Endothelial cell (in vitro differentiated cells): ENCODE measurements around the gene ZIC5. TPM values are rescaled to one million over a fixed set of nuclear protein-coding genes. Genes with fewer than 3 reads are reported as not detected.

Experiments
- DNase-seq: peaks from one replicate; pipeline ENCODE4 v3.0.0; 2021; ENCODE audit warnings: low spot score
- H3K27ac Mint-ChIP-seq: one replicate; pipeline ENCODE4 v1.8.0; 2021; ENCODE audit warnings: mixed read lengths, inconsistent platforms; ENCODE audit not compliant: unreplicated experiment
- H3K27me3 Mint-ChIP-seq: one replicate; pipeline ENCODE4 v1.8.0; 2021; ENCODE audit warnings: mild to moderate bottlenecking, moderate library complexity, mixed read lengths, inconsistent platforms; ENCODE audit not compliant: unreplicated experiment
- H3K36me3 Mint-ChIP-seq: one replicate; pipeline ENCODE4 v1.8.0; 2021; ENCODE audit warnings: mild to moderate bottlenecking, low read depth, mixed read lengths, inconsistent platforms; ENCODE audit not compliant: unreplicated experiment
- H3K4me1 Mint-ChIP-seq: one replicate; pipeline ENCODE4 v1.8.0; 2021; ENCODE audit warnings: mild to moderate bottlenecking, mixed read lengths, inconsistent platforms; ENCODE audit not compliant: unreplicated experiment
- H3K4me3 Mint-ChIP-seq: one replicate; pipeline ENCODE4 v1.8.0; 2021; ENCODE audit warnings: mild to moderate bottlenecking, mixed read lengths, inconsistent platforms; ENCODE audit not compliant: unreplicated experiment
- H3K9me3 Mint-ChIP-seq: one replicate; pipeline ENCODE4 v1.8.0; 2021; ENCODE audit warnings: mixed read lengths, inconsistent platforms; ENCODE audit not compliant: unreplicated experiment
- total RNA-seq: library from RNA; stranded (reverse); fragmentation: NEBNext Ultra II Directional; extraction: Animal tissue kit (Norgen Biotek cat#: 25700); gene quantifications from one replicate; pipeline ENCODE4 v1.2.1, GENCODE V29; 2021; ENCODE audit not compliant: unreplicated experiment
- TF ChIP-seq, protein P1 (sequence below): fragments of 200-600 bp; sonication (generic); IDR thresholded peaks from one replicate; pipeline ENCODE4 v1.5.0; 2021; ENCODE audit warnings: antibody characterized with exemption; ENCODE audit not compliant: unreplicated experiment

ZIC5 gene
- total RNA-seq, 1 donor from 2014 or later = 0.10 TPM

DNA sequence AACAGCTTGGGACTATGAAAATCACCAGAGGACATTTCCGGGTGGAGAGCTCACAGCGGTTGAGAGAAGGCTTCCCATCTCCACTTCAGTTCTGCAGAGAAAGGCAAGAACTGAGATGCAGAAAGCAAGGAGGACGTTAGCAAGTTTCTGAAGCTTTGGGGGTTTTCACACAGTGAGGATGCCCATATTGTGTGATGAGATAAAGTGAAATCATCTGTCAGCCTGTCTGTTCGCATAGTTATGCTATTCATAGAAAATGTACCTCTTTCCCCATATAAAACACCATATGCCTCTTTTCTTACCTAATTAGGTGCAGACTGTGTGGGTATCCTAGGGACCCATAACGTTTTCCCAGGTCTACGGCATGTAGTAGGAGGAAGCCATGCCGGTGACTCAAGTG is 27.5 kb downstream of the ZIC5 start:
- TF ChIP-seq, protein P1, sequence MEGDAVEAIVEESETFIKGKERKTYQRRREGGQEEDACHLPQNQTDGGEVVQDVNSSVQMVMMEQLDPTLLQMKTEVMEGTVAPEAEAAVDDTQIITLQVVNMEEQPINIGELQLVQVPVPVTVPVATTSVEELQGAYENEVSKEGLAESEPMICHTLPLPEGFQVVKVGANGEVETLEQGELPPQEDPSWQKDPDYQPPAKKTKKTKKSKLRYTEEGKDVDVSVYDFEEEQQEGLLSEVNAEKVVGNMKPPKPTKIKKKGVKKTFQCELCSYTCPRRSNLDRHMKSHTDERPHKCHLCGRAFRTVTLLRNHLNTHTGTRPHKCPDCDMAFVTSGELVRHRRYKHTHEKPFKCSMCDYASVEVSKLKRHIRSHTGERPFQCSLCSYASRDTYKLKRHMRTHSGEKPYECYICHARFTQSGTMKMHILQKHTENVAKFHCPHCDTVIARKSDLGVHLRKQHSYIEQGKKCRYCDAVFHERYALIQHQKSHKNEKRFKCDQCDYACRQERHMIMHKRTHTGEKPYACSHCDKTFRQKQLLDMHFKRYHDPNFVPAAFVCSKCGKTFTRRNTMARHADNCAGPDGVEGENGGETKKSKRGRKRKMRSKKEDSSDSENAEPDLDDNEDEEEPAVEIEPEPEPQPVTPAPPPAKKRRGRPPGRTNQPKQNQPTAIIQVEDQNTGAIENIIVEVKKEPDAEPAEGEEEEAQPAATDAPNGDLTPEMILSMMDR = no peak
- Mint-ChIP-seq H3K4me1 (peaks cover 23% of the 10 kb centered on the region), H3K9me3 (no peaks in the 10 kb centered on the region), H3K27ac (no peak overlapping the region), H3K27me3 (peaks cover 1% of the 10 kb centered on the region), H3K4me3 (no peak overlapping the region), H3K36me3 (no peaks in the 10 kb centered on the region)
- no peak for DNase-seq

DNA sequence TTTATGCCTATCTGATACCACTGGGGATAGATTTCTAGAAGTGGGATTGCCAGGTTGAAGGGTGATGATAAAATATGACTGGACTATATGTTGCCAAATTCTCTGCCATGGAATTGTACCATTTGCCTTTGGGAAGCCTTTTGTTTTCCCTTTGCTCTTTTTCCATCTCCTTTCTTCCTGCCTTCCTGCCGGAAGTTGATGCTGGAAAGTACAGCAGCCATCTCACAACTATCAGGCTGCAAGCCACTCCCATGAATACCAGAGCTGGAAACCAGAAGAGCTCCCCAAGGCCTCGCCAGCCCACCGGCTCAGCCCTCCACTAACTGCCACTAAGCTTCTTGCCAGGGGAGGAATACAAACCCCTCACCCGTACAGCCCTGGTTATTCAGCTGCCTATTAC is 29.7 kb downstream of the ZIC5 start:
- Mint-ChIP-seq H3K36me3 (no peaks in the 10 kb centered on the region), H3K27ac (no peak overlapping the region), H3K4me3 (no peak overlapping the region), H3K9me3 (no peaks in the 10 kb centered on the region), H3K27me3 (peaks cover 1% of the 10 kb centered on the region), H3K4me1 (peaks cover 13% of the 10 kb centered on the region)
- DNase-seq = no peak
- TF ChIP-seq, protein P1 = no peak

GRCh38 chr13:99941086-99941485 is 30.5 kb downstream of the ZIC5 start:
- DNase-seq = no peak
- Mint-ChIP-seq H3K27ac (no peak overlapping the region), H3K36me3 (no peaks in the 10 kb centered on the region), H3K4me3 (no peak overlapping the region), H3K27me3 (peaks cover 1% of the 10 kb centered on the region), H3K9me3 (no peaks in the 10 kb centered on the region), H3K4me1 (peaks cover 6% of the 10 kb centered on the region)
- TF ChIP-seq, protein P1 = no peak

DNA sequence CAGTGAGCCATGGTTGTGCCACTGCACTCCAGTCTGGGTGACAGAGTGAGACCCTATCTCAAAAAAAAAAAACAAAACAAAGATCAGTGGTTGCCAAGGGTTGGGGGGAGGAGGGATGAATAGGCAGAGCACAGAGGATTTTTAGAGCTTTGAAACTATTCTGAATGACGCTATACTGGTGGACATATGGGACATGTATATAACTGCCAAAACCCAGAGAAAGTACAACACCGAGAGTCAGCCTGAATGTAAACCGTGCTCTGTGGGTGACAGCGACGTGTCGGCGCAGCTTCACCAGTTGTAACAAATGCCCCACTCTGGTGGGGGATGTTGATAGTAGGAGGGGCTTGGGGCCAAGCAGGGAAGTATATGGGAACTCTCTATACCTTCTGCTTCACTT is 32.9 kb downstream of the ZIC5 start:
- peaks cover 6% of the 10 kb centered on the region for H3K4me1 Mint-ChIP-seq
- TF ChIP-seq, protein P1 = no peak
- H3K4me3 Mint-ChIP-seq = no peak overlapping the region
- no peak for DNase-seq
- H3K36me3 Mint-ChIP-seq = no peaks in the 10 kb centered on the region
- H3K27me3 Mint-ChIP-seq = no peaks in the 10 kb centered on the region
- H3K9me3 Mint-ChIP-seq = no peaks in the 10 kb centered on the region
- no peak overlapping the region for H3K27ac Mint-ChIP-seq

DNA sequence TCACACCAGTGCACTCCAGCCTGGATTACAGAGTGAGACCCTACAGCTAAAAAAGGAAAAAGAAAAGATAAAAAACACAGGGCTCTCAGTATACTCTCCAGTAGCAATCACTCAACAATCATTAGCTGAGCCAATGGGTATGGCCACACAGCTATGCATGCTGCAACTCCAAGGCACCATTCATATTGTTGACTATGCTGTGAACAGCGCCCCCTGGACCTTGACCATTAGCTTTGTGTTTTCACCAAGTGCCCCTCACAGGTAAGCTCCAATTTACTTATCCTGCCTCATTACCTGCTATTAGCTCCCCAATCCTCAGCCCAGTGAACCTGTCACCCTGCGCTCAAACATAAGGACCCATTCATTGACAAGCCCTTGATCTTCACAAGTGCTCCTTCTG is 35.8 kb downstream of the ZIC5 start:
- no peak overlapping the region for H3K27ac Mint-ChIP-seq
- no peaks in the 10 kb centered on the region for H3K27me3 Mint-ChIP-seq
- no peak overlapping the region for H3K4me3 Mint-ChIP-seq
- H3K9me3 Mint-ChIP-seq = no peaks in the 10 kb centered on the region
- TF ChIP-seq, protein P1 = no peak
- H3K36me3 Mint-ChIP-seq = no peaks in the 10 kb centered on the region
- no peak for DNase-seq
- H3K4me1 Mint-ChIP-seq = peaks cover 4% of the 10 kb centered on the region
